Stimulated activated CD4-positive, alpha-beta T cell treated with anti-CD3 and anti-CD28 coated beads, Interleukin-2, amount 100 ng/mL, for 48 hours (primary cell): ENCODE measurements around the gene CHMP2A.
A peak's percentile ranks its signal among the peaks of the same experiment; 100 is the strongest.
"Not testable (repeated sequence)": the region's sequence is repeated elsewhere in the genome, so short reads cannot be mapped to it uniquely, and the experiment has no call there.

Source experiments
- DNase-seq, 2 donors: peaks; one replicate each; pipeline ENCODE4 v3.0.0-alpha.2; 2020

Gene CHMP2A

DNA sequence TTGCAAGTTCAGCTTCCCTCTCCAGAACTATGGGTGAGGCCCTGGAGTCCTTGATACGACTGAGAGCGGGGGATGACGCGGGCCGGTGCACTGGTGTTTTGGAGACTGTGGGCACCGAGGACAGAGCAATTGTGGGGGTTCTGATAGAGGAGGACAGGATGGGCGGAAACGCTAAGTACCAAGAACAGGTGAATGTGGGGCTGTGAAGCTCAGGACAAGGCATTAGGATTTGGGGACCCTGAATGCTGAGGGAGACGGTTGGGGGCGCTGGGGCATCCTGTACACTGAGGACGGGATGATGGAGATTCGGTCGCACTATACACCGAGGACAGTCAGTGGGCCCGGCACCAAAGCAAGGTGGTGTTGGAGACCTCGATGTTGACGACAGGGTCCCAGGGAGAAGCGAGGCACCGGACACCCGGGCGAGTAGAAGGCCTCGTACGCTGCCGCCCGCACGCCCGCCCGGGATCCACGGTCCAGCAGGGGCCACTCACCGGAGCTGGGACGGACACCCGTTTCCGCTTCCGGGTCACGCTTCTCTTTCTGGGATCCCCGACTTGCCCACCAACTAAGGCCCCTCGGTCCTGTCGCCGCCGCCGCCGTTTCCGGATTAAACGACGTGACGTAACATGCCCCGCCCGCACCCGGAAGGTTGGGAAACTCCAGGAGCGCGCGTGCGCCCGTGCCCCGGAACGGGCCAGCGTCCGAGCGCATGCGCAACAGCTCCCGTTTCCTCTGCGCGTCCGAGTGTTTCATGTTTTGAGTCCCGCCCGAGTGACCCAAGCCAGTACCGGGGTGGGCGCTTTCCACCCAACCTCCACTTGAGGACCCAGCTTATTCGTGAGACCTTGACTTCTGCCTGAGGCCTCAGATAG, at the start of gene CHMP2A:
Gene CHMP2A (minus strand): TSS at position 612 of the 875 bp plus-strand sequence. CDS start 893 bp downstream, outside the sequence.
- peak; percentile 97 for DNase-seq

DNA sequence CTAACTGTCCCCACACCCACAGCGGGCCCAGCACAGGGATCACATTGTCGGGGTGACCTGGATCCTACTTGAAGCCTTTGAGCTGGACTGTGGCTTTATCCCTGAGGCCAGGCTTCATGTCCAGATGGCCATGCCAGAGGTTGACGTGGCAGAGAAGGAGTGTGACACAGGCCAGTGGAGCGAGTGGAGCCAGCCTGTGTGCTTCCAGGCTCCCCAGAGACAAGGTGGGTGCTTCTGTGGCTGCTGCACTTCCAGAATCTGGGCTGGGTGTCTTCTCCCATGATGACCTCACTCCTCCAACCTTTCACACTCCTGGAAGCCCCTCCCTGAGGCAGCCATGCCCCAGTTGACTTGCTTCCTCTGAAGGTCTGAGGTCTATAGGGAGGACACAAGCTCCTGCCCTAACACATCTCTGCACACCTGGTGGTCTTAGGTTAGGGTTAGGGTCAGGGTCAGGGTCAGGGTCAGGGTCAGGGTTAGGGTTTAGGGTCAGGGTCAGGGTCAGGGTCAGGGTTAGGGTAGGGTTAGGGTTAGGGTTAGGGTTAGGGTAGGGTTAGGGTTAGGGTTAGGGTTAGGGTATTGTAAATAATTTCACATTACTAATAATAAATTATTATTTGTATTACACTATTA, 31.3 kb upstream of the CHMP2A start:
- DNase-seq = no peak

GRCh38 chr19:58585442-58586132, 30.7 kb upstream of the CHMP2A start:
- DNase-seq = no peak

- DNase-seq = no peak
Measured at GRCh38 chr19:58584498-58585441, 29.9 kb upstream of the CHMP2A start.

- DNase-seq = no peak
Measured at GRCh38 chr19:58582985-58583384, 28.1 kb upstream of the CHMP2A start.

GRCh38 chr19:58581227-58582141, 26.6 kb upstream of the CHMP2A start:
- DNase-seq = peak; percentile 92 to 95

- DNase-seq = no peak
Measured at GRCh38 chr19:58579473-58580142, 24.7 kb upstream of the CHMP2A start.

DNA sequence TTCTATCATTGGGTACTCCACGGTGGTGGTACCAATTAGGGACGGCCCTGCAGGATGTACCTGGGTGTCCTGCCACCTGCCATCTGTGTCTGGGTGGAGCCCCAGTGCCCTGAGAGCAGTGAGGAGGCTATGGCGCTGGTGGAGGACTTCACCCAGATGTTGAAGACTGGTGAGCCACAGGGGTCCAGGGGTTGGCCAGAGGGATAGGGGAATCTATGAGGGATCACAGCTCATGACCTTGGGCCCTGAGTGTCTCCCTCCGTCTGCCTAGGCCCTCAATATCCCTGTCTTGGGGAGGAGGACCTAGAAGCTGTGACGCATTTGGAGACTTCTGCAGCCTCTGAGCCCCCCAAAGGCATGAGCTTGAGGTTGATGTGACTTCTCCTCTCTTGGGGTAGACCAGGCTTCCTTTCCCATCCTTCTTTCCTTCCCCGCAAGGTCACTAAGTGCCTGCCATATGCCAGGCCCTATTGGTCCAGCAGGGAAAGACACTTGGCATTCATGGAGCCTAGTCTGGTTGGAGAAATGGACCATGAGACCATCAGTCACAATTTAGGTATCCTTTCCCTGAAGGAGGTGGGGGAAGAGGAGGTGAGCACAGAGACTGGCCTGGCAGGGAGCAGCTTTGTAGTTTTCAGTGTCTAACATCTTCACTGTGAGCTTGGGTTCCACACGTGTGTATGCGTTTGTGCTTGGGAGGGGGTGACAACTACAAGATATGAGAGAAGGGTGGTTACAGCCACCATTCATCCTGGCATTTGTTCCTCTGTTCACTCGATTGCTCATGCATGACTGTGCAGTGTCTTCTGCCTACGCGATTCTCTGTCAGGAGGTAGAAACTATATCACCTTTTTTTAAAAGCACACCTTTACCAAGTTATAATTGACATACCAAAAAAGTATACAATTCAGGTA, 23.4 kb upstream of the CHMP2A start:
- no peak for DNase-seq

DNA sequence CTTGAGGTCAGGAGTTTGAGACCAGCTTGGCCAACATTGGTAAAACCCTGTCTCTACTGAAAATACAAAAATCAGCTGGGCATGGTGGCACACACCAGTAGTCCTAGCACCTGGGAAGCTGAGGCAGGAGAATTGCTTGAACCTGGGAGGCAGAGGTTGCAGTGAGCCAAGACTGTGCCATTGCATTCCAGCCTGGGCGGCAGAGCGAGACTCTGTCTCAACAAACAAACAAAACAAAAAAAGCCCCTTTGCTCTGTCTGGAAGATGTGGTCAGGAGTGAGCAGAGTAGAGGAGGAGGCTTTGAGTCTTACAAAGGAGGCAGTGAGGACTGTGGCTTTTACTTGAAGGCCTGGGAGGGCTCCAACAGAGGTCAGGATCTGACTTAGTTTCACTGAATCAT, 22.7 kb upstream of the CHMP2A start:
- DNase-seq = not testable (repeated sequence)

DNA sequence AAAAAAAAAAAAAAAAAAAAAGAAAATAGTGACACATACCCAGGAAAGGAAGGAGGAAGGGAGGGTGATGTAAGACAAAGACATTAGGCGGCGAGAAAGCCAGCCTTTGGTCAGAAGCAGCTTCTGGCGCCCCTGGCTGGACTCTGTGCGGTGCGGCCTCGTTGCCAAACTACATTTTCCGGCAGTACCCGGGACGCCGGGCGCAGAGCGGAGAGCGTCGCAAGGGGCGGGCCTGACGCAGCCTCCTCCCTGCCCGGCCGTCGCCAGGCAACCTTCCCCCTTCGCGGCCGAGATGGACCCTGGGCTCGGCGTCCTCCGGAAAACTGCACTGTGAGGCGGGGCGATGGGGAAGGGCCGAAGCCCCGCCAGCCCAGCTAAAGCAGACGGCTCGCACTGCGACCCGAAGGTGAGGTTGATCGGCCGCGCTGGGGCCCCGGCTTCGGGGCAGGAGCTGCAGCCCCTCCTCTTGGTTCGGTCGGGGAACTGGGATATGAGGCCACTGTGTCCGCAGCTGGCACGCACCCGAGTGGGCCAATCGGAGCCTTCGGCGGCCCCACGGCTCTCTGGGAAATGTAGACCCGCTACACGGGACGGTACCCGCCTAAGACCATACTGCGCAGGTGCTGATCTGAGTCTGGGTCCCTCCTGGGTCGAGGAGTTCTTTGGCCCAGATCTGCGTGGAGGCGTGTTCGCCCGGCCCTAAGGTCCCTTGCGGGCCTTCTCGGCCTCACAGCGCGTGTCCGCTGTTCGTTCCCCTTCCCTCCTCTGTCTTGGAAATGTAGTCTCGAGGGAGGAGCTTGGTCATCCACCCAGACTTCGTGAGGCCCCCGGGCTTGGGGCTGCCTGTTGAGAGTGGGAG, 20.5 kb upstream of the CHMP2A start:
- peak; percentile 72 to 73 for DNase-seq

GRCh38 chr19:58573658-58574164, 18.8 kb upstream of the CHMP2A start:
- no peak for DNase-seq

- peak; percentile 98 to 99 for DNase-seq
Measured at GRCh38 chr19:58572818-58573657, 18.1 kb upstream of the CHMP2A start, which contains the start of gene MZF1. TSS of gene MZF1 (minus strand) at chr19:58573335. CDS start at chr19:58571389, 1,946 bp downstream.

DNA sequence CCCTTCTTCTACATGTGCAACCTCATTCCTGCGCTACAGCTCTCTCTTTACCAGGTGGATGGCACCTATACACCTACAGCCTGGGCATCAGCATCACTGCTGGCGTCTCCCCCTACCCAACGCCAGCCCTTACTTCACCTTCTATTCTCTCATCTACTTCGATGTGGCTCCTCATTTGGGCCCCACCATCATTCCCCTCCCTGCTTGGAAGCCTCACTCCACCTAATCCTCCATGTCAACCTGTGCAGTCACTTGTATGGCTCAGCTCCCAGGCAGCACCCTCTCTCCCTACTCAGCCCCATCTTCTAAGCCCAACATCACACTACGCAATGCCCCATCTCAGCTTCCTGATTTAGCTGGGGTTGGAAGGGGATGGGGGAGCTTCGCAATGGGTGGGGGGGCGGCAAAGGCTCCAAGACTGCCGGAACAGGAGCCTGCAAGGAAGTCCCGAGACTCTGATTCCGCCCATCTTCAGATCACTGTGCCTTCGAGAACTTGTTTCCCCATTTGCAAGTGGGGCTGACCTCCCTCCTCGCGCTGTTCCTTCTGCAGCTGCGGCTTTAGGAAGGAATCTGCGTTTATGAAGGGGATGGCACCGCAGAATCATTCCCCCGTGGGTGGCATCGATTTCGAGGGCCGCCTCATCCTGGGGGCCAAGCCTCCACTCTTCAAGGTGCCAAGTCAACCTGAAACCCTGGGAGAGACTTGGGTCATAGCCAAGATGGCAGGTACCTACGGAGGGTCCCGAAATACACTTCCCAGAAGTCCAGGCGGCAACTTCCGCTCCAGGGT, 17.3 kb upstream of the CHMP2A start:
- no peak for DNase-seq

- DNase-seq = no peak
Measured at GRCh38 chr19:58571575-58571947, 16.7 kb upstream of the CHMP2A start.

GRCh38 chr19:58570770-58571574, 16.1 kb upstream of the CHMP2A start:
- DNase-seq = no peak
